Measurements from ENCODE around the gene XYLT1.

XYLT1 gene

DNA sequence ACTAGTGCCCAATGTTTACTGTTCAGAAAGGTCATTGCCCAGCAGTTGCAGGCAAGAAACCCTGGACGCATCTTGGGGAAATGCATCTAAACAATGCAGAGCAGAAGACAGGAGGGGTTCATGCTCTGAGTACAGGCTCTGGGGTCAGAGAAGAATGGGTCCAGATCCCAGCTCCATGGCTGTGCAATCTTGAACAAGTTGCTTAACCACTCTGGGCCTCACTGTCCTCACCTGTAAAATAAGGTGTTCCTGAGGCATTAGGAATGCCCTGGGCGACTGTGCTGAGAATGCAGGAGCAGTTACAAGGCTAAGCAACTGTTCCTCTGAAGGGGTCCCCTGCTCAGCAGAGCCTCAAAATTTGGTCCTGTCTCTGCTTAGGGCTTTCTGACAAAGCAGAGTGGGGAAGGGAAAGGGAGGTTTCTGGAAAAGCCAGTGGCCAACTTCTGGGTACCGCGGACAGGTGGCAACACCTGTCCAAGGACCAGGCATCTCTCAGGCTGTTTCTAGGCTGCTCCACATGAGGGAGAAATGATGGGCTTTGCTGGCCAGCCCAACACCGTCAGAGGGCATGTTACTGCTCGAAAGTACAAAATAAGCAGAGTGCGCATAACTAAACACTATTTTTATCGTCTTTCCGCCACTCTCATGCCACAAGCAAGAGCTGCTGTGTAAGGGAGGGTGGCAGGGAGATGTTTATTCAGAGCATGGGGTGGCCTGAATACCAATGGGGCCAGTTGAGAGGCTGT is 176.8 kb downstream of the XYLT1 start:
- ATAC-seq = no peak
- TF ChIP-seq BACH2 (CRISPR knock-in tag; IDR thresholded peaks at IDR 0.05; ENCODE audit: borderline replicate concordance) (no peak), ZNF70 (CRISPR knock-in tag; IDR thresholded peaks at IDR 0.05) (no peak), RARB (CRISPR knock-in tag; IDR thresholded peaks at IDR 0.05) (no peak), SNAI2 (CRISPR knock-in tag; IDR thresholded peaks at IDR 0.05) (no peak), ZC3H10 (CRISPR knock-in tag; IDR thresholded peaks at IDR 0.05) (no peak), ZFP30 (CRISPR knock-in tag; IDR thresholded peaks at IDR 0.05) (no peak), ISL1 (CRISPR knock-in tag; IDR thresholded peaks at IDR 0.05) (no peak), ZNF565 (CRISPR knock-in tag; conservative IDR thresholded peaks at IDR 0.05; ENCODE audit: low read depth) (no peak), CSDC2 (CRISPR knock-in tag; IDR thresholded peaks at IDR 0.05) (no peak)
- TF ChIP-seq, protein P1, sequence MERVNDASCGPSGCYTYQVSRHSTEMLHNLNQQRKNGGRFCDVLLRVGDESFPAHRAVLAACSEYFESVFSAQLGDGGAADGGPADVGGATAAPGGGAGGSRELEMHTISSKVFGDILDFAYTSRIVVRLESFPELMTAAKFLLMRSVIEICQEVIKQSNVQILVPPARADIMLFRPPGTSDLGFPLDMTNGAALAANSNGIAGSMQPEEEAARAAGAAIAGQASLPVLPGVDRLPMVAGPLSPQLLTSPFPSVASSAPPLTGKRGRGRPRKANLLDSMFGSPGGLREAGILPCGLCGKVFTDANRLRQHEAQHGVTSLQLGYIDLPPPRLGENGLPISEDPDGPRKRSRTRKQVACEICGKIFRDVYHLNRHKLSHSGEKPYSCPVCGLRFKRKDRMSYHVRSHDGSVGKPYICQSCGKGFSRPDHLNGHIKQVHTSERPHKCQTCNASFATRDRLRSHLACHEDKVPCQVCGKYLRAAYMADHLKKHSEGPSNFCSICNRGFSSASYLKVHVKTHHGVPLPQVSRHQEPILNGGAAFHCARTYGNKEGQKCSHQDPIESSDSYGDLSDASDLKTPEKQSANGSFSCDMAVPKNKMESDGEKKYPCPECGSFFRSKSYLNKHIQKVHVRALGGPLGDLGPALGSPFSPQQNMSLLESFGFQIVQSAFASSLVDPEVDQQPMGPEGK (CRISPR knock-in tag; IDR thresholded peaks at IDR 0.05; ENCODE audit: borderline replicate concordance) = no peak
- TF ChIP-seq, protein P2, sequence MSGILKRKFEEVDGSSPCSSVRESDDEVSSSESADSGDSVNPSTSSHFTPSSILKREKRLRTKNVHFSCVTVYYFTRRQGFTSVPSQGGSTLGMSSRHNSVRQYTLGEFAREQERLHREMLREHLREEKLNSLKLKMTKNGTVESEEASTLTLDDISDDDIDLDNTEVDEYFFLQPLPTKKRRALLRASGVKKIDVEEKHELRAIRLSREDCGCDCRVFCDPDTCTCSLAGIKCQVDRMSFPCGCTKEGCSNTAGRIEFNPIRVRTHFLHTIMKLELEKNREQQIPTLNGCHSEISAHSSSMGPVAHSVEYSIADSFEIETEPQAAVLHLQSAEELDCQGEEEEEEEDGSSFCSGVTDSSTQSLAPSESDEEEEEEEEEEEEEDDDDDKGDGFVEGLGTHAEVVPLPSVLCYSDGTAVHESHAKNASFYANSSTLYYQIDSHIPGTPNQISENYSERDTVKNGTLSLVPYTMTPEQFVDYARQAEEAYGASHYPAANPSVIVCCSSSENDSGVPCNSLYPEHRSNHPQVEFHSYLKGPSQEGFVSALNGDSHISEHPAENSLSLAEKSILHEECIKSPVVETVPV (CRISPR knock-in tag; IDR thresholded peaks at IDR 0.05) = no peak

DNA sequence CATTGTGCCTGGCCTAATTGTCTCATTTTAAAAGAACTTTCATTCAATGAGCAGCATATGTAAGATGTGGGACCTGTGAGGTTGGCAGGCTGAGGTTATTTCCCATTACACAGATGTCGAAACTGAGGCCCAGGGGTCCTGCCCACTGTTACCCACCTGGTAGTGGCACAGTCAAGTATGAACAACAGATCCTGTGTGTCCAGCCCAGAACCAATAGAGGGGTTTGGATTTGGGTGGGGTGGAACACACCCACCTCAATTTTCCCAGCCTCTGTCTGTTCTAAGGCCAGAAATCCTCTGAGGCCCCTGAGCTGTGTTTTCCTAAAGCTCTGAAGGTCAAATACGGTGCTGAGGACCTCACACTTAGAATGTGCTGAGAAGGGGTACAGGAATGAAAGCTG is 179.5 kb downstream of the XYLT1 start:
- TF ChIP-seq, protein P3, sequence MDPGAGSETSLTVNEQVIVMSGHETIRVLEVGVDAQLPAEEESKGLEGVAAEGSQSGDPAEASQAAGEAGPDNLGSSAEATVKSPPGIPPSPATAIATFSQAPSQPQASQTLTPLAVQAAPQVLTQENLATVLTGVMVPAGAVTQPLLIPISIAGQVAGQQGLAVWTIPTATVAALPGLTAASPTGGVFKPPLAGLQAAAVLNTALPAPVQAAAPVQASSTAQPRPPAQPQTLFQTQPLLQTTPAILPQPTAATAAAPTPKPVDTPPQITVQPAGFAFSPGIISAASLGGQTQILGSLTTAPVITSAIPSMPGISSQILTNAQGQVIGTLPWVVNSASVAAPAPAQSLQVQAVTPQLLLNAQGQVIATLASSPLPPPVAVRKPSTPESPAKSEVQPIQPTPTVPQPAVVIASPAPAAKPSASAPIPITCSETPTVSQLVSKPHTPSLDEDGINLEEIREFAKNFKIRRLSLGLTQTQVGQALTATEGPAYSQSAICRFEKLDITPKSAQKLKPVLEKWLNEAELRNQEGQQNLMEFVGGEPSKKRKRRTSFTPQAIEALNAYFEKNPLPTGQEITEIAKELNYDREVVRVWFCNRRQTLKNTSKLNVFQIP (CRISPR knock-in tag; IDR thresholded peaks at IDR 0.05; ENCODE audit: borderline replicate concordance, low read depth) = no peak
- TF ChIP-seq, protein P2 (CRISPR knock-in tag; IDR thresholded peaks at IDR 0.05) = no peak
- TF ChIP-seq ESRRG (CRISPR knock-in tag; IDR thresholded peaks at IDR 0.05) = no peak
- TF ChIP-seq OSR1 (CRISPR knock-in tag; IDR thresholded peaks at IDR 0.05) = no peak
- TF ChIP-seq TCF4 (CRISPR knock-in tag; IDR thresholded peaks at IDR 0.05; ENCODE audit: borderline replicate concordance) = no peak
- no peak for TF ChIP-seq ZFP3 (CRISPR knock-in tag; IDR thresholded peaks at IDR 0.05)
- TF ChIP-seq, protein P4, sequence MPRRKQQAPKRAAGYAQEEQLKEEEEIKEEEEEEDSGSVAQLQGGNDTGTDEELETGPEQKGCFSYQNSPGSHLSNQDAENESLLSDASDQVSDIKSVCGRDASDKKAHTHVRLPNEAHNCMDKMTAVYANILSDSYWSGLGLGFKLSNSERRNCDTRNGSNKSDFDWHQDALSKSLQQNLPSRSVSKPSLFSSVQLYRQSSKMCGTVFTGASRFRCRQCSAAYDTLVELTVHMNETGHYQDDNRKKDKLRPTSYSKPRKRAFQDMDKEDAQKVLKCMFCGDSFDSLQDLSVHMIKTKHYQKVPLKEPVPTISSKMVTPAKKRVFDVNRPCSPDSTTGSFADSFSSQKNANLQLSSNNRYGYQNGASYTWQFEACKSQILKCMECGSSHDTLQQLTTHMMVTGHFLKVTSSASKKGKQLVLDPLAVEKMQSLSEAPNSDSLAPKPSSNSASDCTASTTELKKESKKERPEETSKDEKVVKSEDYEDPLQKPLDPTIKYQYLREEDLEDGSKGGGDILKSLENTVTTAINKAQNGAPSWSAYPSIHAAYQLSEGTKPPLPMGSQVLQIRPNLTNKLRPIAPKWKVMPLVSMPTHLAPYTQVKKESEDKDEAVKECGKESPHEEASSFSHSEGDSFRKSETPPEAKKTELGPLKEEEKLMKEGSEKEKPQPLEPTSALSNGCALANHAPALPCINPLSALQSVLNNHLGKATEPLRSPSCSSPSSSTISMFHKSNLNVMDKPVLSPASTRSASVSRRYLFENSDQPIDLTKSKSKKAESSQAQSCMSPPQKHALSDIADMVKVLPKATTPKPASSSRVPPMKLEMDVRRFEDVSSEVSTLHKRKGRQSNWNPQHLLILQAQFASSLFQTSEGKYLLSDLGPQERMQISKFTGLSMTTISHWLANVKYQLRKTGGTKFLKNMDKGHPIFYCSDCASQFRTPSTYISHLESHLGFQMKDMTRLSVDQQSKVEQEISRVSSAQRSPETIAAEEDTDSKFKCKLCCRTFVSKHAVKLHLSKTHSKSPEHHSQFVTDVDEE (CRISPR knock-in tag; IDR thresholded peaks at IDR 0.05) = no peak
- TF ChIP-seq, protein P5, sequence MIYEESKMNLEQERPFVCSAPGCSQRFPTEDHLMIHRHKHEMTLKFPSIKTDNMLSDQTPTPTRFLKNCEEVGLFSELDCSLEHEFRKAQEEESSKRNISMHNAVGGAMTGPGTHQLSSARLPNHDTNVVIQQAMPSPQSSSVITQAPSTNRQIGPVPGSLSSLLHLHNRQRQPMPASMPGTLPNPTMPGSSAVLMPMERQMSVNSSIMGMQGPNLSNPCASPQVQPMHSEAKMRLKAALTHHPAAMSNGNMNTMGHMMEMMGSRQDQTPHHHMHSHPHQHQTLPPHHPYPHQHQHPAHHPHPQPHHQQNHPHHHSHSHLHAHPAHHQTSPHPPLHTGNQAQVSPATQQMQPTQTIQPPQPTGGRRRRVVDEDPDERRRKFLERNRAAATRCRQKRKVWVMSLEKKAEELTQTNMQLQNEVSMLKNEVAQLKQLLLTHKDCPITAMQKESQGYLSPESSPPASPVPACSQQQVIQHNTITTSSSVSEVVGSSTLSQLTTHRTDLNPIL (CRISPR knock-in tag; IDR thresholded peaks at IDR 0.05; ENCODE audit: low read depth) = no peak
- TF ChIP-seq TOX (CRISPR knock-in tag; IDR thresholded peaks at IDR 0.05; ENCODE audit: borderline replicate concordance) = no peak
- no peak for TF ChIP-seq ZFP30 (CRISPR knock-in tag; IDR thresholded peaks at IDR 0.05)
- no peak for TF ChIP-seq CSDC2 (CRISPR knock-in tag; IDR thresholded peaks at IDR 0.05)
- TF ChIP-seq ZNF8 (CRISPR knock-in tag; IDR thresholded peaks at IDR 0.05) = no peak
- no peak for TF ChIP-seq ARNTL (CRISPR knock-in tag; IDR thresholded peaks at IDR 0.05; ENCODE audit: borderline replicate concordance, low read depth)
- TF ChIP-seq RARB (CRISPR knock-in tag; IDR thresholded peaks at IDR 0.05) = no peak
- no peak for TF ChIP-seq PPARA (CRISPR knock-in tag; IDR thresholded peaks at IDR 0.05; ENCODE audit: borderline replicate concordance)
- ATAC-seq = no peak
